Neural cell (in vitro differentiated cells): ENCODE measurements around the gene PRKCG. TPM values are rescaled to one million over a fixed set of nuclear protein-coding genes. Genes with fewer than 3 reads are reported as not detected.

Experiments
- H2AFZ ChIP-seq: fragments of 200-600, 300-800 bp; sonication (generic), shearing (Covaris generic); 2 replicates; pipeline ENCODE4 v1.6.0; 2014; ENCODE audit warnings: low read depth, mild to moderate bottlenecking, antibody characterized with exemption, low read length, moderate library complexity
- H3F3A ChIP-seq: fragments of 200-600 bp; shearing (Covaris generic); 2 replicates; pipeline ENCODE4 v1.6.1; 2016; ENCODE audit warnings: mild to moderate bottlenecking, moderate library complexity, mixed read lengths, antibody characterized with exemption, low read length; ENCODE audit not compliant: insufficient read depth, poor library complexity, severe bottlenecking
- H3K27ac ChIP-seq: fragments of 200-600, 300-800 bp; sonication (generic), shearing (Covaris generic); 2 replicates; pipeline ENCODE4 v1.5.1; 2014; ENCODE audit warnings: mild to moderate bottlenecking, low read length, moderate library complexity
- H3K27me3 ChIP-seq: fragments of 300-800, 200-600 bp; sonication (generic), shearing (Covaris generic); 2 replicates; pipeline ENCODE4 v1.6.0; 2014; ENCODE audit warnings: mild to moderate bottlenecking, low read depth, low read length, moderate library complexity; ENCODE audit not compliant: insufficient read depth
- H3K36me3 ChIP-seq: fragments of 300-800, 200-600 bp; sonication (generic), shearing (Covaris generic); 2 replicates; pipeline ENCODE4 v1.5.1; 2014; ENCODE audit warnings: mild to moderate bottlenecking, antibody characterized with exemption, low read length, moderate library complexity; ENCODE audit not compliant: insufficient read depth
- H3K4me2 ChIP-seq: fragments of 300-800, 200-600 bp; sonication (generic), shearing (Covaris generic); 2 replicates; pipeline ENCODE4 v1.6.0; 2014; ENCODE audit warnings: mild to moderate bottlenecking, low read length
- H3K4me3 ChIP-seq: fragments of 300-800, 200-600 bp; sonication (generic), shearing (Covaris generic); 2 replicates; pipeline ENCODE4 v1.5.1; 2014; ENCODE audit warnings: mild to moderate bottlenecking, low read length, moderate library complexity
- H3K79me2 ChIP-seq: fragments of 200-600 bp; shearing (Covaris generic); replicated peaks from 2 replicates; pipeline ENCODE4 v1.6.0; 2014; ENCODE audit warnings: mild to moderate bottlenecking, low read length, moderate library complexity; ENCODE audit not compliant: insufficient read depth
- H3K9ac ChIP-seq: fragments of 300-800, 200-600 bp; sonication (generic), shearing (Covaris generic); 2 replicates; pipeline ENCODE4 v1.6.1; 2016; ENCODE audit warnings: mild to moderate bottlenecking, low read length, mixed read lengths
- H3K9me2 ChIP-seq: fragments of 200-600 bp; shearing (Covaris generic); 2 replicates; pipeline ENCODE4 v1.6.1; 2016; ENCODE audit warnings: mild to moderate bottlenecking, low read length, mixed read lengths; ENCODE audit not compliant: insufficient read depth
- H3K9me3 ChIP-seq: fragments of 200-600, 300-800 bp; sonication (generic), shearing (Covaris generic); 2 replicates; pipeline ENCODE4 v1.6.1; 2016; ENCODE audit warnings: mild to moderate bottlenecking, mixed run types, low read length, moderate library complexity, mixed read lengths
- H4K20me1 ChIP-seq: fragments of 200-600 bp; shearing (Covaris generic); 2 replicates; pipeline ENCODE4 v1.6.1; 2016; ENCODE audit warnings: mild to moderate bottlenecking, mixed run types; ENCODE audit not compliant: insufficient read depth
- CTCF ChIP-seq: fragments of 450-650 bp; IDR thresholded peaks from 2 replicates; pipeline ENCODE4 v1.5.1; 2014; ENCODE audit warnings: antibody characterized with exemption, mild to moderate bottlenecking, moderate library complexity; ENCODE audit not compliant: poor library complexity, severe bottlenecking
- EP300 ChIP-seq: fragments of 450-650 bp; conservative IDR thresholded peaks from 2 replicates; pipeline ENCODE4 v1.6.1; 2014; ENCODE audit warnings: antibody characterized with exemption, mild to moderate bottlenecking, moderate library complexity; ENCODE audit not compliant: poor library complexity, severe bottlenecking
- EZH2 ChIP-seq: fragments of 200-600, 300-800 bp; shearing (Covaris generic), sonication (generic); IDR thresholded peaks from 2 replicates; pipeline ENCODE4 v1.6.1; 2014; ENCODE audit warnings: antibody characterized with exemption, low read length, borderline replicate concordance, mild to moderate bottlenecking; ENCODE audit not compliant: insufficient read depth, poor library complexity, severe bottlenecking
- MXI1 ChIP-seq: fragments of 450-650 bp; conservative IDR thresholded peaks from 2 replicates; pipeline ENCODE4 v1.6.1; 2014; ENCODE audit warnings: antibody characterized with exemption, mild to moderate bottlenecking; ENCODE audit not compliant: poor library complexity, severe bottlenecking
- POLR2AphosphoS5 ChIP-seq: IDR thresholded peaks from 2 replicates; pipeline ENCODE4 v1.6.1; 2012
- RAD21 ChIP-seq: fragments of 450-650 bp; conservative IDR thresholded peaks from 2 replicates; pipeline ENCODE4 v1.6.1; 2014; ENCODE audit warnings: antibody characterized with exemption, mild to moderate bottlenecking, moderate library complexity
- REST ChIP-seq: IDR thresholded peaks from 2 replicates; pipeline ENCODE4 v1.6.1; 2012; ENCODE audit warnings: borderline replicate concordance
- SMC3 ChIP-seq: fragments of 450-650 bp; conservative IDR thresholded peaks from 2 replicates; pipeline ENCODE4 v1.6.1; 2014; ENCODE audit warnings: antibody characterized with exemption, mild to moderate bottlenecking, moderate library complexity; ENCODE audit not compliant: poor library complexity
- TAF1 ChIP-seq: IDR thresholded peaks from 2 replicates; pipeline ENCODE4 v1.6.1; 2012; ENCODE audit warnings: low read depth
- polyA plus RNA-seq: library from polyadenylated mRNA; depleted of rRNA; stranded (reverse); fragments of >200 nt; gene quantifications from 2 replicates; pipeline ENCODE4 v1.2.3, GENCODE V29; 2014

PRKCG gene
- polyA plus RNA-seq, 1 donor from 2014 or later, result 0.99 TPM

- H3K9me2 ChIP-seq, result no peaks in the 10 kb centered on the region
- no peak overlapping the region for H3K4me2 ChIP-seq
- no peak overlapping the region for H3K4me3 ChIP-seq
These were observed 60.2 kb downstream of the PRKCG start for GRCh38 chr19:53942001-53942786.

GRCh38 chr19:53944416-53944815 is 62.4 kb downstream of the PRKCG start:
- Histone ChIP-seq H2AFZ (no peak overlapping the region), H3K9me3 (peaks cover 1% of the 10 kb centered on the region), H3K9ac (no peak overlapping the region), H3K4me2 (no peak overlapping the region), H3K36me3 (no peaks in the 10 kb centered on the region), H3K27me3 (no peaks in the 10 kb centered on the region), H3K27ac (no peak overlapping the region), H3K79me2 (no peaks in the 10 kb centered on the region), H4K20me1 (no peaks in the 10 kb centered on the region), H3F3A (no peaks in the 10 kb centered on the region), H3K9me2 (no peaks in the 10 kb centered on the region), H3K4me3 (no peak overlapping the region)
- no peak for TF ChIP-seq REST
- no peak for TF ChIP-seq EP300
- no peak for TF ChIP-seq MXI1

More at GRCh38 chr19:53942001-53942786, 60.2 kb downstream of the PRKCG start:
- no peak overlapping the region for H2AFZ ChIP-seq
- no peaks in the 10 kb centered on the region for H4K20me1 ChIP-seq
- H3K27ac ChIP-seq, result no peak overlapping the region
- no peaks in the 10 kb centered on the region for H3K79me2 ChIP-seq
- no peak for TF ChIP-seq EZH2
- no peak for TF ChIP-seq EP300
- TF ChIP-seq POLR2AphosphoS5, result no peak
- no peak for TF ChIP-seq SMC3
- no peak for TF ChIP-seq CTCF
- no peak for TF ChIP-seq MXI1
- no peak for TF ChIP-seq TAF1
- no peak for TF ChIP-seq REST
- no peak for TF ChIP-seq RAD21
- H3F3A ChIP-seq, result no peaks in the 10 kb centered on the region
- no peaks in the 10 kb centered on the region for H3K27me3 ChIP-seq
- no peaks in the 10 kb centered on the region for H3K36me3 ChIP-seq
- H3K9ac ChIP-seq, result no peak overlapping the region
- peaks cover 4% of the 10 kb centered on the region for H3K9me3 ChIP-seq
